Epithelial cell of prostate (primary cell): ENCODE results near the gene TOX2.

ENCODE experiments used
- DNase-seq: peaks from one replicate; pipeline ENCODE4 v3.0.0-alpha.2; 2011; ENCODE audit warnings: low read depth, low spot score
- H3K27ac ChIP-seq: fragments of 450-650 bp; 2 replicates; pipeline ENCODE4 v1.5.1; 2017; ENCODE audit warnings: mild to moderate bottlenecking

The TOX2 gene

DNA sequence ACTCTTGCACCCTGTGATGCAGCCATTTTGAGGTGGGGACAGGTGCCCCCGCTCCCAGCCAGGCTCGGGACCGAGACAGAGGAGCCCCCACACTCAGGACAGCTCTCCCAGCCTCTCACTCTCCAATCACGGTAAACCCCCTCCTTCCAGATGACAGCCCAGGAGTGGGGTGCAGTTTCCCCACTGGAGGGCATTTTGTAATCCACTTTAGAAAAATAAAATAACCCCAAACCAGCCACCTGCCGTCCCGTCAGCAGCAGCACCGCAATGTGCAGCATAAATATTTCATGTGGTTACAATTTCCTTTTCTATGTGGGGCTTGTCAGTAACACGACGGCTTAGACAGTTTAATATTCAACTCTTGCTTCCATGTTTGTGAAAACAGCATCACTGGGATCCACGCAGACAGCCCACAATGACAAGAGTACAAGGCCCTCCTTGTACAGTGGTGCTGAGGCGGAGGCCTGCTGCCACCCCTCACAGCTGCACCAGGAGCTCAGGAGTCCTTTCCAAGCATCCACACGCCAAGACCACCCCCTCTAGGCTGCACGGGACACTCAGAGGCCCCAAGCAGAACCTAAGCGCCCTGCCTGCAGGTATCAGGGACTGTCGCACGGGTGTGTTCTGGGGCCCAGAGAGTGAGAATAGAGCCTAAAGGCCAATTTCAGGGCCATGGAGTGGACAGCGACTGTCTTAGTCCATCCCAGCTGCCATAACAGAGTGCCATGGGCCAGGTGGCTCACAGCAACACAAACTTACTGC is 155.7 kb downstream of the TOX2 start:
- no peak for DNase-seq
- no peak overlapping the region for H3K27ac ChIP-seq

DNA sequence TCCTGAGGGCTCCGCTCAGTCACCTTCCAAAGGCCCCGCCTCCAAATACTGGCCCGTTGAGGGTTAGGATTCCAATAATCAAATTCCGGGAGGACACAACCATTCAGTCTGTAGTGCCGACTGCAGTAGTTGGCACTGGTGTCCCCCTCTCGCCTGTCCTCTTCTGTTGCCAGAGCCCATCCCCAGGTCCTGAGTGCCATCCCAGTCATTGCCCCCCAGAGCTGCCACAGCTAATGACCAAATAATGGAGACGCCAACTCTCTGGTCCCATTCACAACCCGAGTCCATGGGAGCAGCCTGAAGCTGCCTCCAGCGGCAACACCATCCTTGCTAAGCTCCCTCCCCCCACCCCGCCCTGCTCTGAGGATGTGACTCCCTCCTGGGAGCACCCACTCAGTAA is 156.4 kb downstream of the TOX2 start:
- no peak for DNase-seq
- H3K27ac ChIP-seq: no peak overlapping the region

DNA sequence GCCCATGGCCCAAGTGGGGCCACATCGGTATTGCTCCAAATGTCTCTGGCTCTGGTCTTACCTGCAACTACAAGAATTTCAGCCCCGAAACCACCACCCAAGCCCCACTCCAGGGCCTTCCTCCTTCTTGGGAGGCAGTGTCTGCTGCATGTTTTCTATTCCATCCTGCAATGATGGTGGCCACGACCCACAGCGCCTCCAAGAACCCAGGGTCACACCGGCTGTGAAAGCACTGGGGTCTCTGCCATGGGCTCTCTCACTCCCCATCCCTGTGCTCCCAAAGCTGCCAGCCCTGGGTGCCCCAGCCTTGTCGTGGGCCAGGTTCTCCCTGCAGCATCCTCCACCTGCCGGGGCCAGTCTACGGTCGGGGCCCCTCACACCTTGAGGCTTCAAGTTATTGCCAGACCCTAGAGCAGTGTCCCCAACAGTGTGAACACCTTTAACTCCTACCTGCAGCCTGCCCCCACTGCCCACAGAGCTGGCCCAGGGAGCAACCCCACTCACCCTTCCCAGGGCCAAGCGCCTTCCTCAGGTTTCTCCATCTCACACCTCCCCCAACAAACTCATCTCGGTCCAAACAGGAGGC is 157.0 kb downstream of the TOX2 start:
- H3K27ac ChIP-seq: no peak overlapping the region
- DNase-seq: no peak

DNA sequence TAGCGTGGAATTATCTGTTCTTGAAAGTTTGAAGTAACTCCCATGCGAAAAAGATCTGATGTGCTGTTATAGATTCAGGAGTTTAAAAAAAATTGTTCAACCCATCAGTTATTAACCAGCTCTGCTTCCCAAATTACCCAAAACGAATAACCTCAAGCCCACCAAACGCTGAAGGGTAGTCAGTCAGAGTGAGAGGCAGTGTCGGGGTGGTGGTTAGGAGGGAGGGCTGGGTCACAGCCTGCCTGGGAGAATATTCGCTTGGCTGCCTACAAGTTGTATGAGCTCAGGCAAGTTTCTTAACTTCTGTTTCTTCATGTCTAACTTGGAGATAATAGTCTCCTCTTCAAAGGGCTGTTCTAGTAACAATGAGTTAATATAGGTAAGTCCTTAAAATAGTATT is 157.7 kb downstream of the TOX2 start:
- no peak overlapping the region for H3K27ac ChIP-seq
- no peak for DNase-seq

DNA sequence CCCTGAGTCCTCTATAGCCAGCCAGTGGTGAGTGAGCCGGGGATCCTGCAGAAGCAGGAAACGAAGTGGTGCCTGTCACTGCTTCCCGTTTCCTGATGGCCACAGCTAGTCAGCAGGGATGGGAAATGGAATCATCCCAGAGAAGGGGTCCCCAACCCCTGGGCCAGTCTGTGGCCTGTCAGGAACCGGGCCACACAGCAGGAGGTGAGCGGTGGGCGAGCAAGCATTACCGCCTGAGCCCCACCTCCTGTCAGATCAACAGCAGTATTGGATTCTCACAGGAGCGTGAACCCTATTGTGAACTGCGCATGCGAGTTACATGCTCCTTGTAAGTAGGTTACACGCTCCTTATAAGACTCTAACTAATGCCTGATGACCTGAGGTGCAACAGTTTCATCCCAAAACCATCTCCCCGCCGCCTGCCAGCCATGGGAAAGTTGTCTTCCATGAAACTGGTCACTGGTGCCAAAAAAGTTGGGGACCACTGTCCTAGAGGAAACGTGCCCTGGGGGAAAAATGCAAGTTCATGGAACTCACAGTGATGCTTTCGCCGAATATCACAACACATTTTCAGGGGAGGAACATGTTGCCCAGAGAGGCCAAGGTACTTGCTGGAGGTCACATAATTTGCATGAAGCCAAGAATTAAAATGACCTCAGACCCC is 158.5 kb downstream of the TOX2 start:
- no peak for DNase-seq
- H3K27ac ChIP-seq: no peak overlapping the region

DNA sequence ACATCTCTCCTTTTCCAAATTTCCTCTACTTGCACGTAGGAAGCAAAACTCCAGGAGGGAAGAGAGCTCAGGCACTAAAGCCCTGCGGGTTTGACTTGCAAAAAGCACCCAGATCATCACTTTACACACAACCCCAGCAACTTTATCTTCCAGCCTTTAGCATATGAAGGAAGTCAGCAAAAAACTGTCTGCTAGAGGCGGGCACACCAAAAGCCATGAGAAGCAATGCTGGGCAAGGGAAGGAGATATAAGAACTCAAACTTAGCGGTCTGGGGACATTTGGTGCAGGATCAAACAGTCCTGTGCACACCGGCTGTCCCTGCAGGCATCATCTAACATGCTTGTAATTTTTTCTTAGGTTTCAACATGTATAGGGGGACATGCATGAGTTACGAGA is 159.0 kb downstream of the TOX2 start:
- no peak overlapping the region for H3K27ac ChIP-seq
- DNase-seq: no peak

DNA sequence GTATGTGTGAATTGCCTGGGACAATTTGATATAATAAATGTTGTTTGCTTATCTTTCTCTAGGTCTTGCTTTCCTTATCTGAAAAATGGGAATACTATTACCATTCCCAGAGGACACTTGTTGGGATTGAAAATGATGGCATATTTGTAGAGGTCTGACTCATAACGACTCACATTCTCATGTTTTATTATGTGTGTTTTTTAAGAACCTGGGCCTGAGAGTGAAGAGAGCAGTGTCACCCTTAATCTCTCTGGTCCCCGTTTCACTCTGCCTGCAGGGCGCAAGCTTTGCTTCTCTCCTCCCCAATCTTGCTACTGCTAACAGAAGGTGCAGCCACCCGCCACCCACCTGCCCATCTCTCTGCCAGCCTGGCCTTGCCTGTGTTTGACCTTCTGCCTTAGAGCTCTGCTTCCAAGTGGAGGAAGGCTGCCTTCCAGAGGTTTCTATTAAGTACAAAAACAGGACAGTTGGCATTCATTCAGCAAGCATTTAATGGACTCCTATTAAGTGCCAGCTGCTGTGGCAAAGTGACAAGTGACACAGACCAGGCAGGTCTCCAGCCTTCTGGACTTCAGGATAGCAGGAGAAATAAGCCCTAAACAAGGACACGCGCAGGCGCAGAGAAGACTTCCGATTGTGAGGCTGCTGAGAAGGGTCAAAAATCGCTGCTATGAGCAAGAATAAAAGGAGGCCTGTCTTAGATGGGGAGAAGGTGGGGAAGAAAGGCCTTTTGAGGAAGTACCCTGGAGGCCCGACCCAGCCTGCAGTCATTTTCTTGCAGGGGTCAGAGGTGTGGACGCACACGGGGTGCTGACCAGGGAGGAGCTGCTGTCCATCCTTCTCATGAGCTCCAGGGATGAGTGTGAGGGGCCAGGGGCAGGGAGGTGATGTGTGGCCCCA is 159.8 kb downstream of the TOX2 start:
- no peak overlapping the region for H3K27ac ChIP-seq
- DNase-seq: no peak

DNA sequence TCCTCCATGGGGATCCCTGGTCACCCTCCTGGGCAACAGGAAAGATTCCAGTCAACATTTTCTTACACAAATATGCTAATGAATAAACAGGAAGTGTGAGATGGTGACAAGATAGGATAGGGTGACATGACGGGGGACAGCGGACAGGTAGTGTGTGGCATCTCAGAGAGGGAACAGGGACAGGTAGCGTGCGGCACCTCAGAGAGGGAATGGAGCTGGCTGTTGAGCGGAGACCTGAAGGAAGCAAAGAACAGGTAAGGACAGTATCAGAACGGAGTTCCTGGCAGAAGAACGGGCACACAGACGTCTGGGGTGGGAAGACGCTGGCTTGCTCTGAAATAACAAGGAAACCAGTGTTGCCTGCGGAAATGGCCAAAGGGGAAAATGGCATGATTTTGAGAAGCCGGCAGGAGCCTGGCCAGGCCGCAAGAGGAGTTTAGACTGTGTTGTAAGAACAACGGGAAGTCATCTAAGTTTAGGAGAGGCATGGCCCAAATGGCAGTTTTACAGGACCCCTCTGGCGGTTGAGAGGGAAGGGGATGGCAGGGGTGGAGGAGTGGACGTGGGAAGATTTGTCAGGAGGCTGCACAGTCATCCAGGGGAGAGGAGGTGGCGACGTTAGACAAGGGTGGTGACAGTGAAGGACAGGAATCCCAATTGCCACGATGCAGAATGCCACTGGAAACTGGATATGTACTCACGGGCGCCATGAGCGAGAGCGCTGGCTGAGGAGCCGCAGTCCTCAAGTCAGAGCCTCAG is 160.7 kb downstream of the TOX2 start:
- no peak for DNase-seq
- no peak overlapping the region for H3K27ac ChIP-seq

DNA sequence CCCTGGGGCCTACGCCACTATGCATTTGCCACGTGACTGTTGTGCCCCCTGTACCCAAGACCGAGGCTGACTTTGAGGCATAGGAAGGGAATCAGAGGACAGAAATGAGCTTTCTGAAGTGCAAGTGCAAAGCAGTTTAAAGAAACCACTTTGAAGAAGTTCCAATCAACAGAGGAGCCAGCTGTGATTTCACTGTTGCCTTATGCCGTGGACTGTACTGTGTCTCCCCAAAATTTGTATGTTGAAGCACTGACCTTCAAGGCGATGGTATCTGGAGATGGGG is 161.2 kb downstream of the TOX2 start:
- H3K27ac ChIP-seq: no peak overlapping the region
- DNase-seq: no peak

DNA sequence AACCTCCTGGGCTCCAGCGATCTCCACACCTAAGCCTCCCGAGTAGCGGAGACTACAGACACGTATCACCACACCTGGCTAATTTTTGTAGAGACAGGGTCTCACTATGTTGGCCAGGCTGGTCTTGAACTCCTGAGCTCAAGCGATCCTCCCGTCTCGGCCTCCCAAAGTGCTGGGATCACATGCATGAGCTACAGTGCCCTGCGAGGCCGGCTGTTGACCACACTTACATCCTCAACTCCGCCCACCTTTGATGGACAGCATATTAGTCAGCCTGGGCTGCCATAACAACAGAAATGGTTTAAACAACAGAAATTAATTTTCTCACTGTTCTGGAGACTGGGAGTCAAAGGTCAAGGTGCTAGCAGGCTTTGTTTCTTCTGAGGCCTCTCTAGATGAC is 164.6 kb downstream of the TOX2 start:
- no peak for DNase-seq
- no peak overlapping the region for H3K27ac ChIP-seq

DNA sequence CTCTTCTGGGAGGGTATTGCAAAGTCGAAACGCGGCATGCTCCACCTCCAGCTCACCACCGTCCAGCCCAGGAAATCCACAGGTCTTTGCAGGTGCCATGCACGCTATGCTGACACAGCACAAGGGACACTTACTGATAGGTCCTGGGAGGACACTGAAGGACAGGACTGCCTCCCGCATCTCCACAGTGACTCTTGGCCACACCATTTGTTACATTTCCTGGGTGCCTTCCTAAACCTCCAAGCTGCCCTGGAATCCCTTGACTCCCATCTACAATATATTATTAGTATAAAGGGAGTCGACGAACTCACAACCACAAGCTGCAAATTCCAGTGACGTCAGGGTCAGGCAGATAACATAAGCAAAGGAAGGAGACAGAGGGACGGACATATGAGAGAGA is 165.4 kb downstream of the TOX2 start:
- no peak overlapping the region for H3K27ac ChIP-seq
- no peak for DNase-seq

DNA sequence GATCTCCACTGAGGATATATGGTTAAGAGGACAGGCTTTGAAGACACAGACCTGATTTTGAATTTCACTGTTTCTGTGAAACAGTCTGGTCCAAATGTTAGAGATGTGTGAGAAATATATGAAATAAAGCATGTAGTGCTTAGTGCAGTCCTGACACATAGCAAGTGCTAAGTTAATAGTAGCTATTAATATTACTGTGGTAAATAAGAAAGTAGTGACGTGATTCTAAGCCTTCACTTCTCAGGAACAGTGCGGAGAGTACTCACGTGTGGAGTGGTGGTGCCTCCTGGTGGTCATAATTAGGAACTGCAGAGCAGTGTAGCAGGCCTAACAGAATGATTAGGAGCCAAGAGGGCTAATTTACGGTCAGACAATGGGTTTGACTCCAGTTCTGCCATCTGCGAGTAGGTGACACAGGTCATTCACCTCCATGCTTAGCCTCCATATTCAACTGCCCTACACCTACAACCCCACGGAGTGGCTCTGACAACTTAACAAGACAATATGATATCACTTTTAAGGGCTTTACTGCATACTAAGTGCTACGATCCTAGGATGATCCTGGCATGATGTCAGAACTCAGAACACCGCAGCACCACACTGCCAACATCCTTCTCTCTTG is 166.1 kb downstream of the TOX2 start:
- no peak for DNase-seq
- H3K27ac ChIP-seq: no peak overlapping the region

DNA sequence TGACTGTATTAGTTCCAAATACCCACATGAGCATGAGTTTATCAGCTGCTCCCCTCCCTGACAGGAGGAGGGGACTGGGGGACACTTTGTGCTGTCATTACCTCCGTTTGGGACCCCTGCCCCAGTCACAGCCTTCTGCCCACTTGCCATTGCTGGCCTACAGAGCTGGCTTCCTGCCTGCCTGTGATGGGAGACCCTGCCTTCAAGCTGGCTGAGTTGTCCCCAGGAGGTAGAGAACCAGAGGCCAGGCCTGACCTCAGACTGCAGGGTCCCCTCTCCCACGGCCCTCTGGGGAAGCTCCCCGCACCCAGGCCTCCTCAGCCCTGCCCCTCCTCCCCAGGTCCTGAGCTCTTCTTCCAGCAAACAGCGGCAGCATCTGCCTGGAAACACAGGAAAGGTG is 166.8 kb downstream of the TOX2 start:
- no peak for DNase-seq
- H3K27ac ChIP-seq: no peak overlapping the region

DNA sequence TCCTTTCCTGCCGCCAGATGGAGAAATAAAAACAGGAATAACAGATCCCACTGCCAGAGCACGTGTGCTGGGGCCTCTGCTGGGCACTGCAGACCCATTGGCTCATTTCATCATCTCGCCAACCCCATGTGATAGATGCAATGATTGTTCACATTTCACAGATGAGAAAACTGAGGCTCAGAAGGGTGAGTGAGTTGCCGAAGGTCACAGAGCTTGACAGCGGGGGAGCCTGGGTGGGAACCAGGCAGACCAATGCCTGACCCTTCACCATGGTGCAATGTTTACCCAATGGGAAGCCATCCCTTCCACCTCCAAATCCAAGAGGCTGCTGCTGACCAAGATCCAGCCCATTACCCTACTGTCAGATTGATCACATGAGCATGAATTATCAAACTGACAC is 167.2 kb downstream of the TOX2 start:
- H3K27ac ChIP-seq: no peak overlapping the region

DNA sequence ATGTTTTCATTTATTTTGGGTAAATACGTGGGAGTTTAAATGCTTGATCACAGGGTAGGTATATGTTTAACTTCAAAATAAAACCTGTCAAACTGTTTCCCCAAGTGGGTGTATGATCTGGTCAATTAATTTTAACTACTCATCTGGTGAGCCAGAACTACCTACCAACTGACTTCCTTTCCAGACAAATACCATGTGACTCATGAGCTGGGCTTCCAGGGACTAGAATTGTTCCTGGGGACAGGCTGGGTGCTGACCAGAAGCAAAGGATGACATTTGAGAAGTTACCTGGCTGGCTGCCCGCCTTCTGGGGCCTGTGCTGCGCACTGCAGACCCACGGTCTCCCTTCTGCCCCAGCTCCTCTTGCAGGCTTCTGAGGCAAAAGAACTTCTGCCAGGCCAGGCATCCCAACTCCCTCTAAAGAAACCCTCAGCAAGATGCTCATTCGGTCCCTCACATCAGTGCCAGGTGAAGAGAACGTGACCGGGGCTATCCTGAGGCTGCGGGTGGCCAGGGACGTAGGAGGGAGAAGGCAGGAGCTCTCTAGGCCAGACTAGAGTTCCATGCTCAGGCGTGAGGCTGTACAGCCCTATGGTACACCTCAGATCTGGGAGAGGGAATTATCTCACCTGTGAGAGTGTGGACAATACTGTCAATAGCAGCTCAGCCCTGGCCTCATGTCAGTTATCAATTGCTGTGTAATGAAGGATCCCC is 168.7 kb downstream of the TOX2 start:
- DNase-seq: no peak
- H3K27ac ChIP-seq: no peak overlapping the region

More for the DNA sequence above, 167.2 kb downstream of the TOX2 start:
- no peak for DNase-seq

DNA sequence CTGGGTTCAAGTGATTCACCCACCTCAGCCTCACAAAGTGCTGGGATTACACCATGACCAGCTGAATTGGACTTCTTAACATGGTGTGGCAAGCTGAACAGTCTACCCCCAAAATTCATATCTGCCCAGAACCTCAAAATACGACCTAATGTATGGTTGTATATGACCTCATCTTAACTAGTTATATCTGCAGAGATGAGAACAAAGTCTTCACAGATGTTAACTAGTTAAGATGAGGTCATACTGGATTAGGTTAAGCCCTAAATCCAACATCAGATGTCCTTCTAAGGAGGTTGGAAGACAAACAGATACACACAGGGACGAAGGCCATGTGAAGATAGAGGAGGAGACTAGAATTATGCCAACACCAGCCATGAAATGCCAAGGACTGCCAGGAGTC is 169.8 kb downstream of the TOX2 start:
- H3K27ac ChIP-seq: no peak overlapping the region
- no peak for DNase-seq

DNA sequence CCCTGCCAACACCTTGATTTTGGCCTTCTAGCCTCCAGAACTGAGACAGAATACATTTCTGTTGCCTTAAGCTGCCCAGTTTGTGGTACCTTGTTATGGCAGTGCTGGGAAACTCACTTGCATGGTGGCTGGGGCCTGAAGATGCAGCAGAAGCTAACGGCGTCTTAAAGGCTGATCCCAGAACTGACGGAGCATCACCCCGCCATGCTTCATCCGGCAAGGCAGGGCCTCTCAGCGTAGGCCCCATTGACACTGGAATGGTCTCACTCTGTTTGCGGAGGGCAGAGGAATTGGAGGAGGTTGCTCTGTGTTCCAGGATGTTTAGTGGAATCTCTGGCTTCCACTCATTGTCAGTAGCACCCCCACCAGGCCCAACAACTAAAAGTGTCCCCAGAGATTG is 170.2 kb downstream of the TOX2 start:
- H3K27ac ChIP-seq: no peak overlapping the region
- DNase-seq: no peak

DNA sequence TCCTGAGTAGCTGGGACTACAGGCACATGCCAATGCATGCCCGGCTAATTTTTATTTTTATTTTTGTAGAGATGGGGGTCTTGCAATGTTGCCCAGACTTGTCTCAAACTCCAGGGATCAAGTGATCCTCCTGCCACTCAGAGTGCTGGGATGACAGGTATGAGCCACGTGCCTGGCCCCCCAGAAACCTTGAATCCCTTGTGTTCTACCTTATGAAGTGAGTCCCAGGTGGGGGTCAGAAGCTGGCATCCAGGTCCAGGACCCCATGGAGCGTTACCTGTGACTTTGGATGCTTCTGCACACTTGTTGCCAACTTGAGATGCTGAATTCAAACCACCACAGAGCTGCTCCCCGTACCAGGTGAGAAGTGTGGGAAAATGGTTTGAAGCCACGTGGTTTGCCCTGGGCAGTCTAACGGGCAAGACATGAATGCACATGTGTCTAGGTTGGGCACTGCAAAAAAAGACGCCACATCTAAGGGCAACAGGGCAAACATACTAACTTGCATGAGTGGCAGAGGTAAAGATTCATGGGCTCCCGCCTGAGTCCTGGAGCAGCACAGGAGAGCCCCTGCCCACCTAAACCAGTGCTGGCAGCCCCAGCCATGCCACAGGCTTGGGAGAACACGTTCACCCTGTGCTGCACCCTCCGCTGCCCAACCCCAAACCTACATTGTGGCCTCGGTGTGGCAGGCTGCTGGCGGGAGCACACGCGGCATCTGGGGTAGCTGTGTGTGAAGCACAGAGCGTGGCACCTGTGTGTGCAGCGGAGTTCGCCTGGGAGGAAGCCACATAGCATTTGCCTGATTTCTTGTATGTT is 171.2 kb downstream of the TOX2 start:
- DNase-seq: no peak
- H3K27ac ChIP-seq: no peak overlapping the region
